Erythroblast (primary cell): ENCODE measurements around the gene YWHAQ.

ENCODE experiments used
- GATA1 ChIP-seq: IDR thresholded peaks from 2 replicates; pipeline ENCODE4 v1.6.1; 2011; ENCODE audit warnings: low read depth, mild to moderate bottlenecking, control low read depth, low read length, moderate library complexity
- POLR2A ChIP-seq: IDR thresholded peaks from 2 replicates; pipeline ENCODE4 v1.6.1; 2011; ENCODE audit warnings: mild to moderate bottlenecking, low read length

DNA sequence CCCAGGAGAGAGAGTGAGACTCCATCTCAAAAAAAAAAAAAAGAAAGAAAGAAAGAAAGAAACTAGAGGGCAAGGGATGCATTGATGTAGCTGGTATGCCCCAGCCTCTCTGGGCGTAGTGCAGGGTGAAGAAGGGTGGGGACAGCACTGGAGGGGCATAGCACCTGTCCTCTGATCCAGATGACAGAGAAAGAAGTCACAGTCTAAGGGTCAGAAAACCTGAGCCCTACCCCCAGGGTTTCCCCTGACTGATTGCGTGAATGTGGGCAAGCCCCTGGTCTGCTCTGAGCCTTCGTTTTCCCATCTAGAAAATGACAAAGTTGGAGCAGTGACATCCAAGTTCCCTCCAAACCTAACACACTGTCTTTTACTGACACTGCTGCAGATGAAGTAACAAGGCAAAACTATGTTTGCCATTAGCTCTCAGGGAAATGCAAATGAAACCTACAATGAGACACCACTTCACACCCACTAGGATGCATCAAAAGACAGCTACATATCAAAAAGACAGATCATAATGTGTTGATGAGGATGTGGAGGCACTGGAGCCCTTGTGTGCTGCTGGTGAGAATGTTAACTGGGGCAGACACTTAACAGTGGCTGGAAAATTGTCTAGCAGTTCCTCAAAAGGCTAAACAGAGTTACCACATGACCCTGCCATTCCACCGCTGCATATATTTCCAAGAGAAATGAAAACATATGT, 19.5 kb upstream of the YWHAQ start:
- TF ChIP-seq POLR2A (no peak), GATA1 (no peak)
